DND-41 (cell line): ENCODE measurements around the gene BLMH.

Experiments
- EZH2 ChIP-seq: IDR thresholded peaks from 3 replicates; pipeline ENCODE4 v1.6.1; 2012; ENCODE audit warnings: borderline replicate concordance, low read depth, mild to moderate bottlenecking, moderate library complexity, low read length, inconsistent platforms; ENCODE audit not compliant: severe bottlenecking
- TF ChIP-seq, protein P1 (sequence below): IDR thresholded peaks from 2 replicates; pipeline ENCODE4 v1.5.1; 2012; ENCODE audit warnings: borderline replicate concordance, low read length, moderate library complexity, mild to moderate bottlenecking; ENCODE audit not compliant: poor library complexity, severe bottlenecking; ENCODE audit errors: extremely low read depth

DNA sequence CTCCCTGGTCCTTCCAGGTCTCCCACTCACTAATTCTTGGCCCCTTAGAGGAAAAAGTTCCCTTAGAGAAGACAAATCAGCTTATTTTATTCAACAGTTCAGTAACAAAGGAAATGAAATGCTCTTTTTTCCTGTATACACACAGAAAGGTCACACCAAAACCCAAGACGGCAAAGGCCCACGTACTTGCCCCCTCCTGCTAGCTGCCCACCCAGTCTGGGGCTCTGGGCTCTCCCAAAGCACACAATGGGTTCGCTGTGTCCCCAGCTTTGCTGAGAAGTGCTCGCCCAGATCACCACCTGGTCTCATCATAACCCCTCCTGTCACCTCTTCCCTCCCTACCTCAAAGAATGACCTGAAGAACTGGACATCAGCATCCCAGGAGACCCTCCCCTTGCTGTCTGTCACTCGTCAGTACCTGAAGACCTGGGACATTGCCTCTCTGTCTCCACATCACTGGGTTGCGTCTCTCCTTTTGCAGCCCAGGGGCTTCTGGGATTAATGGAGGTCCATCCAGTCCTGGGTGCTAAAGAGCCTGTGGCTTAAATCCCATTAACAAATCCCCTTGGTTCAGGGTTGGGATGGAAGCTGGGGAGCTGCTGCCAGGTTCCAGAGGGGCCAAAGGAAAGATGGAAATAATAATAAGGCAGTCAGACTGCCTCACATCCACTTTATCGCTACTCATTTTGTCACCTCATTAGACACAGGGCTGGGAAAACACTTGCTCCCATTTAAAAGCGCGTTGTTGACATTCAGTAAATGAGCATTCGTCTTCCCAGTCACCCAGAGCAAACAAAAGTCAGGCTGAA, 59.5 kb downstream of the BLMH start:
- TF ChIP-seq, protein P1, sequence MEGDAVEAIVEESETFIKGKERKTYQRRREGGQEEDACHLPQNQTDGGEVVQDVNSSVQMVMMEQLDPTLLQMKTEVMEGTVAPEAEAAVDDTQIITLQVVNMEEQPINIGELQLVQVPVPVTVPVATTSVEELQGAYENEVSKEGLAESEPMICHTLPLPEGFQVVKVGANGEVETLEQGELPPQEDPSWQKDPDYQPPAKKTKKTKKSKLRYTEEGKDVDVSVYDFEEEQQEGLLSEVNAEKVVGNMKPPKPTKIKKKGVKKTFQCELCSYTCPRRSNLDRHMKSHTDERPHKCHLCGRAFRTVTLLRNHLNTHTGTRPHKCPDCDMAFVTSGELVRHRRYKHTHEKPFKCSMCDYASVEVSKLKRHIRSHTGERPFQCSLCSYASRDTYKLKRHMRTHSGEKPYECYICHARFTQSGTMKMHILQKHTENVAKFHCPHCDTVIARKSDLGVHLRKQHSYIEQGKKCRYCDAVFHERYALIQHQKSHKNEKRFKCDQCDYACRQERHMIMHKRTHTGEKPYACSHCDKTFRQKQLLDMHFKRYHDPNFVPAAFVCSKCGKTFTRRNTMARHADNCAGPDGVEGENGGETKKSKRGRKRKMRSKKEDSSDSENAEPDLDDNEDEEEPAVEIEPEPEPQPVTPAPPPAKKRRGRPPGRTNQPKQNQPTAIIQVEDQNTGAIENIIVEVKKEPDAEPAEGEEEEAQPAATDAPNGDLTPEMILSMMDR = no peak
- TF ChIP-seq EZH2 = no peak
